GM12872 (cell line): ENCODE data around the gene GH2.
A peak's percentile ranks its signal among the peaks of the same experiment; 100 is the strongest.

Source experiments
- CTCF ChIP-seq: IDR thresholded peaks from 3 replicates; pipeline ENCODE4 v1.5.1; 2011; ENCODE audit warnings: low read depth, mild to moderate bottlenecking, low read length, moderate library complexity; ENCODE audit not compliant: insufficient read depth

GH2 gene

GRCh38 chr17:63832455-63832854 lies 49.3 kb downstream of the GH2 start:
- 0 out of 3 replicates have a peak, but pooled peaks have one; percentile 23 for TF ChIP-seq CTCF

- TF ChIP-seq CTCF = no peak
Observed at GRCh38 chr17:63832014-63832413, 49.7 kb downstream of the GH2 start.

GRCh38 chr17:63831505-63831904 lies 50.2 kb downstream of the GH2 start:
- TF ChIP-seq CTCF = no peak

- TF ChIP-seq CTCF = no peak
Observed at GRCh38 chr17:63830904-63831491, 50.7 kb downstream of the GH2 start.

- TF ChIP-seq CTCF = no peak
Observed at GRCh38 chr17:63830278-63830677, 51.5 kb downstream of the GH2 start.
